Neural cell (in vitro differentiated cells): Measurements from ENCODE around the gene IFI27. TPM values are rescaled to one million over a fixed set of nuclear protein-coding genes. Genes with fewer than 3 reads are reported as not detected.

Experiments used
- H2AFZ ChIP-seq: fragments of 200-600, 300-800 bp; sonication (generic), shearing (Covaris generic); 2 replicates; pipeline ENCODE4 v1.6.0; 2014; ENCODE audit warnings: low read depth, mild to moderate bottlenecking, antibody characterized with exemption, low read length, moderate library complexity
- H3F3A ChIP-seq: fragments of 200-600 bp; shearing (Covaris generic); 2 replicates; pipeline ENCODE4 v1.6.1; 2016; ENCODE audit warnings: mild to moderate bottlenecking, moderate library complexity, mixed read lengths, antibody characterized with exemption, low read length; ENCODE audit not compliant: insufficient read depth, poor library complexity, severe bottlenecking
- H3K27ac ChIP-seq: fragments of 200-600, 300-800 bp; sonication (generic), shearing (Covaris generic); 2 replicates; pipeline ENCODE4 v1.5.1; 2014; ENCODE audit warnings: mild to moderate bottlenecking, low read length, moderate library complexity
- H3K27me3 ChIP-seq: fragments of 300-800, 200-600 bp; sonication (generic), shearing (Covaris generic); 2 replicates; pipeline ENCODE4 v1.6.0; 2014; ENCODE audit warnings: mild to moderate bottlenecking, low read depth, low read length, moderate library complexity; ENCODE audit not compliant: insufficient read depth
- H3K36me3 ChIP-seq: fragments of 300-800, 200-600 bp; sonication (generic), shearing (Covaris generic); 2 replicates; pipeline ENCODE4 v1.5.1; 2014; ENCODE audit warnings: mild to moderate bottlenecking, antibody characterized with exemption, low read length, moderate library complexity; ENCODE audit not compliant: insufficient read depth
- H3K4me2 ChIP-seq: fragments of 300-800, 200-600 bp; sonication (generic), shearing (Covaris generic); 2 replicates; pipeline ENCODE4 v1.6.0; 2014; ENCODE audit warnings: mild to moderate bottlenecking, low read length
- H3K4me3 ChIP-seq: fragments of 300-800, 200-600 bp; sonication (generic), shearing (Covaris generic); 2 replicates; pipeline ENCODE4 v1.5.1; 2014; ENCODE audit warnings: mild to moderate bottlenecking, low read length, moderate library complexity
- H3K79me2 ChIP-seq: fragments of 200-600 bp; shearing (Covaris generic); replicated peaks from 2 replicates; pipeline ENCODE4 v1.6.0; 2014; ENCODE audit warnings: mild to moderate bottlenecking, low read length, moderate library complexity; ENCODE audit not compliant: insufficient read depth
- H3K9ac ChIP-seq: fragments of 300-800, 200-600 bp; sonication (generic), shearing (Covaris generic); 2 replicates; pipeline ENCODE4 v1.6.1; 2016; ENCODE audit warnings: mild to moderate bottlenecking, low read length, mixed read lengths
- H3K9me2 ChIP-seq: fragments of 200-600 bp; shearing (Covaris generic); 2 replicates; pipeline ENCODE4 v1.6.1; 2016; ENCODE audit warnings: mild to moderate bottlenecking, low read length, mixed read lengths; ENCODE audit not compliant: insufficient read depth
- H3K9me3 ChIP-seq: fragments of 200-600, 300-800 bp; sonication (generic), shearing (Covaris generic); 2 replicates; pipeline ENCODE4 v1.6.1; 2016; ENCODE audit warnings: mild to moderate bottlenecking, mixed run types, low read length, moderate library complexity, mixed read lengths
- H4K20me1 ChIP-seq: fragments of 200-600 bp; shearing (Covaris generic); 2 replicates; pipeline ENCODE4 v1.6.1; 2016; ENCODE audit warnings: mild to moderate bottlenecking, mixed run types; ENCODE audit not compliant: insufficient read depth
- EP300 ChIP-seq: fragments of 450-650 bp; conservative IDR thresholded peaks from 2 replicates; pipeline ENCODE4 v1.6.1; 2014; ENCODE audit warnings: antibody characterized with exemption, mild to moderate bottlenecking, moderate library complexity; ENCODE audit not compliant: poor library complexity, severe bottlenecking
- EZH2 ChIP-seq: fragments of 200-600, 300-800 bp; shearing (Covaris generic), sonication (generic); IDR thresholded peaks from 2 replicates; pipeline ENCODE4 v1.6.1; 2014; ENCODE audit warnings: antibody characterized with exemption, low read length, borderline replicate concordance, mild to moderate bottlenecking; ENCODE audit not compliant: insufficient read depth, poor library complexity, severe bottlenecking
- MXI1 ChIP-seq: fragments of 450-650 bp; conservative IDR thresholded peaks from 2 replicates; pipeline ENCODE4 v1.6.1; 2014; ENCODE audit warnings: antibody characterized with exemption, mild to moderate bottlenecking; ENCODE audit not compliant: poor library complexity, severe bottlenecking
- POLR2AphosphoS5 ChIP-seq: IDR thresholded peaks from 2 replicates; pipeline ENCODE4 v1.6.1; 2012
- RAD21 ChIP-seq: fragments of 450-650 bp; conservative IDR thresholded peaks from 2 replicates; pipeline ENCODE4 v1.6.1; 2014; ENCODE audit warnings: antibody characterized with exemption, mild to moderate bottlenecking, moderate library complexity
- SMC3 ChIP-seq: fragments of 450-650 bp; conservative IDR thresholded peaks from 2 replicates; pipeline ENCODE4 v1.6.1; 2014; ENCODE audit warnings: antibody characterized with exemption, mild to moderate bottlenecking, moderate library complexity; ENCODE audit not compliant: poor library complexity
- TAF1 ChIP-seq: IDR thresholded peaks from 2 replicates; pipeline ENCODE4 v1.6.1; 2012; ENCODE audit warnings: low read depth
- polyA plus RNA-seq: library from polyadenylated mRNA; depleted of rRNA; stranded (reverse); fragments of >200 nt; gene quantifications from 2 replicates; pipeline ENCODE4 v1.2.3, GENCODE V29; 2014
- TF ChIP-seq, protein P1 (sequence below): IDR thresholded peaks from 2 replicates; pipeline ENCODE4 v1.6.1; 2012; ENCODE audit warnings: borderline replicate concordance
- TF ChIP-seq, protein P2 (sequence below): fragments of 450-650 bp; IDR thresholded peaks from 2 replicates; pipeline ENCODE4 v1.5.1; 2014; ENCODE audit warnings: antibody characterized with exemption, mild to moderate bottlenecking, moderate library complexity; ENCODE audit not compliant: poor library complexity, severe bottlenecking

IFI27 gene
- polyA plus RNA-seq, 1 donor from 2014 or later, result 2.2 TPM

- Histone ChIP-seq H3K27ac (no peak overlapping the region), H2AFZ (no peak overlapping the region), H3F3A (no peaks in the 10 kb centered on the region), H3K9me2 (no peaks in the 10 kb centered on the region), H4K20me1 (no peaks in the 10 kb centered on the region), H3K9me3 (no peaks in the 10 kb centered on the region), H3K36me3 (no peaks in the 10 kb centered on the region), H3K27me3 (no peaks in the 10 kb centered on the region), H3K9ac (no peak overlapping the region), H3K4me3 (no peak overlapping the region), H3K4me2 (no peak overlapping the region), H3K79me2 (no peaks in the 10 kb centered on the region)
- TF ChIP-seq, protein P1, sequence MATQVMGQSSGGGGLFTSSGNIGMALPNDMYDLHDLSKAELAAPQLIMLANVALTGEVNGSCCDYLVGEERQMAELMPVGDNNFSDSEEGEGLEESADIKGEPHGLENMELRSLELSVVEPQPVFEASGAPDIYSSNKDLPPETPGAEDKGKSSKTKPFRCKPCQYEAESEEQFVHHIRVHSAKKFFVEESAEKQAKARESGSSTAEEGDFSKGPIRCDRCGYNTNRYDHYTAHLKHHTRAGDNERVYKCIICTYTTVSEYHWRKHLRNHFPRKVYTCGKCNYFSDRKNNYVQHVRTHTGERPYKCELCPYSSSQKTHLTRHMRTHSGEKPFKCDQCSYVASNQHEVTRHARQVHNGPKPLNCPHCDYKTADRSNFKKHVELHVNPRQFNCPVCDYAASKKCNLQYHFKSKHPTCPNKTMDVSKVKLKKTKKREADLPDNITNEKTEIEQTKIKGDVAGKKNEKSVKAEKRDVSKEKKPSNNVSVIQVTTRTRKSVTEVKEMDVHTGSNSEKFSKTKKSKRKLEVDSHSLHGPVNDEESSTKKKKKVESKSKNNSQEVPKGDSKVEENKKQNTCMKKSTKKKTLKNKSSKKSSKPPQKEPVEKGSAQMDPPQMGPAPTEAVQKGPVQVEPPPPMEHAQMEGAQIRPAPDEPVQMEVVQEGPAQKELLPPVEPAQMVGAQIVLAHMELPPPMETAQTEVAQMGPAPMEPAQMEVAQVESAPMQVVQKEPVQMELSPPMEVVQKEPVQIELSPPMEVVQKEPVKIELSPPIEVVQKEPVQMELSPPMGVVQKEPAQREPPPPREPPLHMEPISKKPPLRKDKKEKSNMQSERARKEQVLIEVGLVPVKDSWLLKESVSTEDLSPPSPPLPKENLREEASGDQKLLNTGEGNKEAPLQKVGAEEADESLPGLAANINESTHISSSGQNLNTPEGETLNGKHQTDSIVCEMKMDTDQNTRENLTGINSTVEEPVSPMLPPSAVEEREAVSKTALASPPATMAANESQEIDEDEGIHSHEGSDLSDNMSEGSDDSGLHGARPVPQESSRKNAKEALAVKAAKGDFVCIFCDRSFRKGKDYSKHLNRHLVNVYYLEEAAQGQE, result no peak
- TF ChIP-seq, protein P2, sequence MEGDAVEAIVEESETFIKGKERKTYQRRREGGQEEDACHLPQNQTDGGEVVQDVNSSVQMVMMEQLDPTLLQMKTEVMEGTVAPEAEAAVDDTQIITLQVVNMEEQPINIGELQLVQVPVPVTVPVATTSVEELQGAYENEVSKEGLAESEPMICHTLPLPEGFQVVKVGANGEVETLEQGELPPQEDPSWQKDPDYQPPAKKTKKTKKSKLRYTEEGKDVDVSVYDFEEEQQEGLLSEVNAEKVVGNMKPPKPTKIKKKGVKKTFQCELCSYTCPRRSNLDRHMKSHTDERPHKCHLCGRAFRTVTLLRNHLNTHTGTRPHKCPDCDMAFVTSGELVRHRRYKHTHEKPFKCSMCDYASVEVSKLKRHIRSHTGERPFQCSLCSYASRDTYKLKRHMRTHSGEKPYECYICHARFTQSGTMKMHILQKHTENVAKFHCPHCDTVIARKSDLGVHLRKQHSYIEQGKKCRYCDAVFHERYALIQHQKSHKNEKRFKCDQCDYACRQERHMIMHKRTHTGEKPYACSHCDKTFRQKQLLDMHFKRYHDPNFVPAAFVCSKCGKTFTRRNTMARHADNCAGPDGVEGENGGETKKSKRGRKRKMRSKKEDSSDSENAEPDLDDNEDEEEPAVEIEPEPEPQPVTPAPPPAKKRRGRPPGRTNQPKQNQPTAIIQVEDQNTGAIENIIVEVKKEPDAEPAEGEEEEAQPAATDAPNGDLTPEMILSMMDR, result no peak
- no peak for TF ChIP-seq EP300
- no peak for TF ChIP-seq SMC3
- TF ChIP-seq EZH2, result no peak
- TF ChIP-seq POLR2AphosphoS5, result no peak
- TF ChIP-seq MXI1, result no peak
- no peak for TF ChIP-seq TAF1
- no peak for TF ChIP-seq RAD21
Measured at GRCh38 chr14:94100847-94101246, 9.7 kb upstream of the IFI27 start.

- Histone ChIP-seq H3K4me2 (no peak overlapping the region), H3K9me2 (no peaks in the 10 kb centered on the region), H4K20me1 (no peaks in the 10 kb centered on the region), H3K79me2 (no peaks in the 10 kb centered on the region), H3K4me3 (no peak overlapping the region), H2AFZ (no peak overlapping the region), H3F3A (no peaks in the 10 kb centered on the region), H3K27me3 (no peaks in the 10 kb centered on the region), H3K27ac (no peak overlapping the region), H3K36me3 (no peaks in the 10 kb centered on the region), H3K9ac (no peak overlapping the region), H3K9me3 (no peaks in the 10 kb centered on the region)
- TF ChIP-seq, protein P1, result no peak
- no peak for TF ChIP-seq EP300
- TF ChIP-seq SMC3, result no peak
- no peak for TF ChIP-seq RAD21
- no peak for TF ChIP-seq MXI1
- TF ChIP-seq EZH2, result no peak
- TF ChIP-seq POLR2AphosphoS5, result no peak
- no peak for TF ChIP-seq TAF1
- TF ChIP-seq, protein P2, result no peak
Measured at GRCh38 chr14:94101748-94102147, 8.8 kb upstream of the IFI27 start.
